CD1c-positive myeloid dendritic cell (primary cell): ENCODE measurements around the gene CPNE5.

Experiments used
- DNase-seq: peaks from one replicate; pipeline ENCODE4 v3.0.0-alpha.2; 2016; ENCODE audit errors: extremely low spot score

CPNE5 gene

DNA sequence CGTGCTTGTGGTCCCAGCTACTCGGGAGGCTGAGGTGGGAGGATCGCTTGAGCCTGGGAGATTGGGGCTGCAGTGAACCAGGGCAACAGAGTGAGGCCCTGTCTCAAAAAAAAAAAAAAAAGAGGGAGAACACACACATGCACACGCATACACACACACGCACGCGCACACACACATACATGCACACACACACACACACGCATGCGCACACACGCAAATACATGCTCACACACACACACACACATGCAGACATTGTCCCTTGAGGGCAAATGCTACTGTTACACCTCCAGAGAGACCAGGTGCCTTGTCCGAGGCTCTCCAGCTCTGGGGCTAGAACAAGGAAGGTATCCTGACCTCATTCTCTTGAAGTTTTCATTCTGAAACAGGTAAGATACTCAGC, 77.1 kb downstream of the CPNE5 start:
- no peak for DNase-seq

DNA sequence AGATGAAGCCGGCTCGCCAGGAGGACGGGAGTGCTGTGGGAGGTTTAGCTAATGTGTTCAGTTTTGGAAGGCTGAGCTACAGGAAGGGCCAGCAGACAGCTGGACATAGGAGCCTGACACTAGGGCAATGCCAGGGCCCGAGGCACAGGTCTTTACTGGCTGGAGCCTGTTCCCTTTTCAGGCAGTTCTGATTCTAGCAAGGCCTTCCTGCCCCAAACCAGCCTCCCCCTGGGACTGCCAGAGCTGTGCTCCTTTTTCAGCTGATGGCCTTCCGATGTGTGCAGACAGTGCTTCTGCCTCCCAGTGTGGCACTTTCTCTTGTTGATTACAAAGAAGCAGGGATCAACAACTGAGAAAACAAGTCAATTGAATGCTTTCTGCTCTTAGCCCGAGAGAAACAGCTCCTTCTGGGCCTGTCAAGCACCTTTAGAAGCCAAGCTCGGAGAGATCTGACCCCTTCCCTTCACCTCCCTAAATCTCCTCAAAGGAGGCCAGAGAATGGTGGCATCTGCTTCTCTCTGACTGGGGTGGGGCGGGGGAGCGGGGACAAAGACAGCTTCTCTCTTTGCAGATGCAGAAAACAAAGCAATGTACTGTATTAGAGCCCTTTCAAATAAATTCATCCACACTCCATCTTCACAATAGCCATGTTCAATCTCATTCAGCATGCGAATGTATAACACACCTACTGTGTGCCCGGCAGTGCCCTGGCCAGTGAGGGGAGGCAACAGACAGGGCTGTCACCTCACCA, 78.4 kb downstream of the CPNE5 start:
- no peak for DNase-seq

DNA sequence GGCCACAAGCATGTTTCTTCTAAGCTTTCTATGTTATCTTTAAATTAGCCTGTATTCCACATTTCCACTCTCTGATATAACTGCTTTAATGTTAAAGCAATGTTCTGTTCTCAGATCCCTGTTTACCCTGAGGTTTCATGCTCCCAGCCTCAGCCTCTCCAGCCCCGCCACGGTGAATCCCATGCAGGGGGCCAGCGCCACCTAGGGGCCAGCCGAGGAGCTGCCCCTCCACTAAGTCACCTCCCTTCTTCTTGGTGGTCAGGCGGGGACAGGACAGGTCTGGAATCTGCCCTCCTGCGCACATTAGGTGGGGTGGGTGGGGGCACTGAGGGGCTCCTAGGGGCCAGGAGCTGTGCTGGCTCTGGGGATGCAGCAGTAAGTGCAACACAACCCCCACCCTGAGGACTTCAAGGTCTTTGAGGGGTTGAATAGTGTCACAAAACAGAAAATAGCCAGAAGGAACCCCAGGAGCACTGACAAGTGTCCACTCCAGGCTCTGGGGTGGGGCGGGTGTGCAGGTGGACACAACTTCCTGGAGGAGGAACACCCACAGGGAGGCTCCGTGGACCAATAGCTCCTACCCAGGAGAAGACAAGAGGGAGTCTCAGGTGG, 80.0 kb downstream of the CPNE5 start:
- peak; percentile 86 for DNase-seq

DNA sequence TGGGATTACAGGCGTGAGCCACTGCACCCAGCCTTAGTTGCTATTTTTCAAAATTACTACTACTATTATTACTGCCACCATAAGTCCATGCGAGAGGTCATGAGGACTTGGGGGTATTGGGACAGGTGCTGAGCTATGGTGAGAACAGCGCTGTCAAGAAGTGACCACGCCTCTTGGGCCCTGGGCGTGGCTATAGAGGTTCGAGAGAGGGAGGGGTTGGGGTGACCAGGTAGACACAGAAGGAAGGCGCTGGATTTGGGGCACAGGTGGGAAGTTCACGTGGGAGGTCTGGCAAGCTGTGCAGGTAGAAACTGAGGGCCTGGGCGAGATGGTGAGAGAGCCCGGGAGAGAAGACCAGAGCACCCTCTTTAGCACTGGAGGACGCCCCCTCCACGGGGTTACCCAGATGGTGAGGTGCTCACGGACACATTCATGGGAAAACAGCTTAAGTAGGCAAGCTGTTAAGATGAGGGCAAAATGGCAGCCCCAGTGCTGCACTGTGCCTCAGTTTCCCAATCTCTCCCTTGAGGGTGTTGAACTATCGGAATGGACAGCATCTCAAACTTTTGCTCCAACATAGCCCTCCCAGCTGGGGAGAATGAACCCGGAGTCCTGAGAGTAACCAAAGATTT, 80.6 kb downstream of the CPNE5 start:
- DNase-seq = no peak

DNA sequence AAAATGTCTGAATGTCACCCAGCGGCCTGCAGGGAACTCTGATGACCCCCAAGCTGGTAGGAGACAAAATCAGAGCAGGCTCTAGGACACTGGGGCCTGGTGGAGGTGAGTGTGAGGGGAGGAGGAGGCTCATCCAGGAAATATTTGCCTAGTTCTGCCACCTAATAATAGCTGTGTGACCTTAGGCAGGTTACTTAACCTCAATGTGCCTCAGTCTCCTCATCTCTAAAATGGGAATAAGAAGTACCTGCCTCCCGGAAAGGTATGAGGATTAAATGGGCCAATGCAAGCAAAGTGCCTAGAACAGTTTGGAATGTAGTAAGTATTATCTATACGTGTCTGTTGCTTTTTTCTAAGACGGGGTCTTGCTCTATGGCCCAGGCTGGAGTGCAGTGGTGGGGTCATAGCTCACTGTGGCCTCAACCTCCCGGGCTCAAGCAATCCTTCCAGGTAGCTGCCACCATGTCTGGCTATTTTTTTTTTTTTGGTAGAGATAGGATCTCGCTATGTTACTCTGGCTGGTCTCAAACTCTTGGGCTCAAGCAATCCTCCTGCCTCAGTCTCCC, 81.2 kb downstream of the CPNE5 start:
- DNase-seq = no peak

DNA sequence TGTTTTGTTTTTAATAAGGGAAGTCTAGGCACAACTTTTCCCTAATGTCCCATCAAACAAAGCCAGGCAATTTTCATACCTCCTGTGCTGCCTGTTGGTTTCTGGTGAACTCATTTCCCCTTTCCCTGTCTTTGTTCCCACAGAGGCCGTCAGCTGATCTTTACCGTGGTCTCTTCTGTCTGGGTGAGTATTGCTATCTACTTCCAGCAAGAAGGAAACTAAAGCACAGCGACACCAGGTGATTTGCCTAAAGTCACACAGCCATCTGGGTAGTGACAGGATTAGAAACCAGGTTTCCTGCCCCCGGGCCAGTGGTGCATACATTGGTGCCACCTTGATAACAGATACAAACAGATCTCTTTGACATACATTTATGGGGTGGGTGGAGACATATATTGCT, 82.0 kb downstream of the CPNE5 start:
- DNase-seq = peak; percentile 54

DNA sequence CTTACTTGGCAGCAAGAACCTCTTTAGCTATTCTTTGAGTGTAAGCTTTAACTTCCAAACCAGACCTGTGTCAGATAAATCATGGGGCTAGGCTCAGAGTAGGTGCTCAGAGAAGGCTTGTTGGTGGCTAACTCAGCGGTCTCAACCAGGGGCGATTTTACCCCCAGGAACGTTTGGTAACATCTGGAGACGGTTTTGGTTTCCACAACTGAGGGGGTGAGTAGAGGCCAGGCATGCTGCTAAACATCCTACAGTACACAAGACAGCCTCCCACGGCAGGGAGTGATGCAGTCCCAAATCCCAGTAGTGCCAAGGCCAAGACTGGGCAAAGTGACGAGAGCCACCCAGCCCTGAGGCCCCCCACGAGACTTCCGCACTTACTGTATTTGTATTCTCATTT, 82.5 kb downstream of the CPNE5 start:
- DNase-seq = no peak

DNA sequence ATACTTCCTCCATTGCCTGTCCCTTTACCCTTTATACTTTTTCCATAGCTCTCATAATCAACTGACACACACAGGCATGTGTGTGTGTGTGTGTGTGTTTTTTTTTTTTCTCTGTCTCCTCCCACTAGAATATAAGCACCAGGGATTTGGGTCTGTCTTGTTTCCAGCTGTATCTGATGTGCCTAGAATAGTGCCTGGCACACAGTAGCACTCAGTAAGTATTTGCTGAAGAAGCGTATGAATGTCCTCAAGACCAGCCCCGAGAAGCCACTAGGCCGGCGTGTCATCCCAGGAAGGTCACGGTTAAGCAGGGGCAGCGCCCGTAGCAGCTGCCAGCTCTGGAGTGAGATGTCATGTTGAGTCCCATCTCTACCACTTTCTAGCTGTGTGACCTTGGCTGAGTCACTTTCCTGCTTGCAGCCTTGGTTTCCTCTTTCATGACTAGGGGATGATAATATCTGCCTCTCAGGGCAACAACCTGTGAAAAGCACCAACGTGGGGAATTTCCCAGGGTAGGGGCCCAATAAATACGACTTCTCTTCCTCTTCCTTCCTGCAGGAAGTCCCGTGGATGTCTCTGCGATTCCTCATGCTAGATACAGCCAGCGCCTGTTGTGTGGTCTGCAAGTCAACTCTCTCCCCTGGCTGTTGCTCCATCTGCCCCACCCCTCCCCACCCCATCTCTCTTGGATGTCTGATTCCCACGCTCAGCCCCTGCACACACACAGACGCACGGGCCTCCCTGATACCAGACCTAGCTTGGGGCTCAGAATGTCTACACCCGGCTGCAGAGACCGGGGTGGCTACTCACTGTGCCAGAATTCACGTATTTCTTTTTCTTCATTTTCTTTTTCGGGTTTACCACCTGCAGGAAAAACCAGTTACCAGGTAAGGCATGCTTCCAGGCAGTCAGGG, 83.6 kb downstream of the CPNE5 start:
- peak; percentile 89 for DNase-seq

DNA sequence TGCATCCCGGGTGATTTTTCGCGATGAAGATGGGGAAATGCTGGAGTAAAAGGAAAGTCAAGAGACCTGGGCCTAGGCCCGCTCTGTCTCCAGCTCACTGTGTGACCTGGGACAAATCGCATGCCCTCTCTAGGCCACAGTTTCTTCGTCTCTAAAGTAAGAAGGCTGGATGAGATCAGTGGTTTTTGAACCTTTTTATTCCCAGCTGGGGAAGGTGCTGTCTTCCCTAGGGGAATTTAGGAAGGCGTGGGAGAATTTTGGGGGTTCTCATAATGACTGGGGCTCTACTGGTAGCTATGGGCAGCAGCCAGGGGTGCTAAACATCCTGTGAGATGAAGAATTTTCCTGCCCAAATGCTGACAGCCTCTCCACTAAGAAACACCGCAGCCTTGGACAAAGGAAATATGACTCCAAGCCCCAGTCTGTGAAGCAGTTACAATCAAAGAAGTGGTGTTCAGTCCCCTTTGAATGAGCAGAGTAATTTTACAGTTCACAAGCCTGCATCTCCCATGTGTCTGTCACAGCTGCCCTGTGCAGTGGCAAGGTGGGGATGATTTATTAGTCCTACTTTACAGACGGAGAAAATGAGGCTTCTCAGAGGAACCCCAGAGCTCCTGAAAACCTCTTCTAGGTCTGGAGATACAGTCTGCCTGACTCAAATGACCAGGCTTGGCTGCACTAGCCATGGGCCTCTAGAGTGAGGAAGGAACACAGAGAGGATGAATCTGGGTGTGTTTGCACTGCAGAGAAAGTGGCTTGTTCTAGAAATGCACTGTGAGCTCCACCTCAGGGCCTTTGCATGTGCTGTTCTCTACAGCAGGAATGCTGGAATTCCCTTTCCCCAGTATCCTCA, 84.4 kb downstream of the CPNE5 start:
- DNase-seq = no peak

DNA sequence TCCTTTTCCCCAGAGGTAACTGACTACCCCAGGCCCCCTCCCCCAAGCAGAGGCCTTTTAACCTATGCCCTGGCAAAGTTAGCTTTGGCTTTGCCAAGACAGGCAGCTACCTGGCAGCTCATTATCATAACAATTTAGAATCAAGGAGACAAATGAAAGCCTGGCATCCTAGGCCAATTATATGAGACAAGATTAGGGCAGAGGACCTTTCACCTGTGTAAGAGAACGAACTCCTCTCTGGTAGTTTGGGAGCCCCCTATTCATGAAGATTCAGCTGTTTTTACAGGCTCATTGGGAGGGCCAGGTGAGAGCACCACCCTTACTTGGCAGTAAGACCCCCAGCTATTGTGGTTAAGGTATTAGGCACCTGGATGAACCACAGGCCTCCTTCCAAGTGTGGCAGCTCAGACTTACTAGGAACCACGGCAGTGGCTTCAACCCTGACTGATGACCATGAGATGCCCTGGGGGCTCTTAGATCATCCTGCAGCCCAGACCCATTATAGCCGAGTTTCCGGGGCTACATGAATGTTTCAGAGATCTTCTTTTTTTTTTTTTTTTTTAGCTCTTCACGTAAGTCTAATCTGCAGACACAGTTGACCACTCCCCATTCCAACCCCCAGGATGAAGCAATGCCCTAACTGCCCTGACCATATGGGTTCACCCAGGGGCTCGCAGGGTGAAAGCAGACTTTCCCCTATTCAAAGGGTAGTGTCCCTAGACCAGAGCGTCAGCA, 85.4 kb downstream of the CPNE5 start:
- no peak for DNase-seq

DNA sequence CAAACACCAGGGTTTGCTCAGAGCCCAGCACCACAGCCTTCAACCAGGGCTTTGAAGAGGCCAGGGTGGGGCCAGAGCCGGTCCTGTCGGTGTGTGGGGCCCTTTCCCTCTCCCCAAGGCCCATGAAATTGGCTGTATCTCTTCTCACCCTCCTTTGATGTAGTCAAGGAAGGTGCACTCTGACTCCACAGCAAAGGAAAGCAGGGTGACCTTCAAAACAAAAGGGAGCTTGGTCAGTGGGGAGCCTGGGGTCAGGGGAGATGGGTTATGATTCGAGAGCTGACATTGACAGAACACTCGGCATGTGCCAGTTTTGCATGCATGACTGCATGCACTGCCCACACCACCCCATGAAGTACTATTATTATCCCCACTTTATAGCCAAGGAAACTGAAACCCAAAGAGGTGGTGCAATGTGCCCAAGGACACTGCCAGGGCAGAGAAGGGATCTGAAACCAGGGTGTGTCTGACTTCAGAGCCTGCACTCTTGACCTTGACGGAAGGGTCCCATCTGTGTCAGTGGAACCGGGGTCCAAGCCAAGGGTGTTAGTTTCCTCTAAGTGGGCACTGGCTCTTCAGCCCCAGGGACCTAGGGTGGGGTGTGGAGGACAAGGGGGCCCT, 86.2 kb downstream of the CPNE5 start:
- DNase-seq = peak; percentile 92

DNA sequence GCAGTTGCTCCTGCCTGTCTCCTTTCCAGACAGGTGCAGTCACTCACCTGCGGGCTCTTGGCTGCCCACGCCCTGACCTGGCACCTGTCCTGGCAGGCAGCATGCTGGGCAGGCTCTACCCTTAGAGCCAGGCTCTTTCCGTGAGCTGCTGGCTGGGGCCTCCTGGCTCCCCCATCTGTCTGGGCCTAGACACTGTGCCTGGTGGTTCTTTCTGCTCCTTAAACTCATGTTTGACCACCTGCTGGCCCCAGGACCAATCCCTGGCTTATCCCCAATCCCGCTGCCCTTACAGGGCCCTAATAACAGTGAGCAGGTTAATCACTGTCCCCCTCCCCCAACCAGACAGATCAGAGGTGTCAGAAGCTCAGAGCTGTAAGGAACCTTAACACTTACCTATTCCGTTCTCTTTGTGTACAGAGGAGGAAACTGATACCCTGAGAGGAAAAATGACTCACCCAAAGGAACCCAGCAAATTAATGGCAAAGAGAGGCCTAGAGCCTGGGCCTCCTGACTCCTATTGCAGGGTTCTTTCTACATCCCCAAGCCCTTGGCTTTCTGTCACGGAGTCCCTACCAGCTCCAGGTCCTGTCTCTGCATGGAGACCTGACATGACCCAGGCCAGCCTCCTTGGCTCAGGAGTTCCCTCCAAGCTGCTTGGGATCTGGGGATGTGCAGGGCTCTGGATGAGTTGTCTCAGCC, 86.9 kb downstream of the CPNE5 start:
- peak; percentile 30 for DNase-seq

DNA sequence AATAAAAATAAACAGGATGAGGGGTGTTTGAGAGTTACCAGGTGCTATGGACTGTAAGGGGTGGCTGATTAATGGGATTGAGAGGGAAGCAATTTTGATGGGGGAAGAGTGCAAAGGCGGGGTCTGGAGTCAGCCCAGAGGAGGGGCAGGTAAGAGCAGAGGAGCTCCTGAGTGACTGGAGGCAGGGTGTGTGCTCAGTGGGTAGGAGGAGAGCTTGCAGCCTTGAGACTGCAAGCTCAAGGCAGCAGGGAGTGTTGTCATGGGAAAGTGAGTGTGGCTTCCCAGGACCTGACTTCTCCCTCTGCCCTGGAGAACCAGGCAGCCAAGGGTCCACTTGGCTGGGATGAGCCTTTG, 87.4 kb downstream of the CPNE5 start:
- no peak for DNase-seq

DNA sequence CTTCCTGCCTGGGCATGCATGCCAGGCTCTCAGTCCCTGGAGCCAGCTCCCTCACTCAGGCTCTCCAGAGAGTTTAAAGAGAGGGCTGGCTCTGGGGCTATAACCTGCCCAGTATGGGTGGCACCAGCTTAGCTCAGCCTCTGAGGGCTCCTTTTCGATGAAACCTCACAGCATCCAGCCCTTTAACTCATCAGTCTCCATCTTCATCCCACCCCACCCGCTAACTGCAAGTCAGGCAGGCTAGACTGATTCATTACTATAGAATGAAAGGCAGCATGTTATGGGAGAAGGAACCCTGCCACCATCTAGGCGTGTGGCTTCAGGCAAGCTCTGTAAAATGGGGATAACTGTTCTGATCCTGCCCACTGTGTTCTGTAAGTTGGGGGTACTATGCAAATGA, 88.2 kb downstream of the CPNE5 start:
- no peak for DNase-seq

DNA sequence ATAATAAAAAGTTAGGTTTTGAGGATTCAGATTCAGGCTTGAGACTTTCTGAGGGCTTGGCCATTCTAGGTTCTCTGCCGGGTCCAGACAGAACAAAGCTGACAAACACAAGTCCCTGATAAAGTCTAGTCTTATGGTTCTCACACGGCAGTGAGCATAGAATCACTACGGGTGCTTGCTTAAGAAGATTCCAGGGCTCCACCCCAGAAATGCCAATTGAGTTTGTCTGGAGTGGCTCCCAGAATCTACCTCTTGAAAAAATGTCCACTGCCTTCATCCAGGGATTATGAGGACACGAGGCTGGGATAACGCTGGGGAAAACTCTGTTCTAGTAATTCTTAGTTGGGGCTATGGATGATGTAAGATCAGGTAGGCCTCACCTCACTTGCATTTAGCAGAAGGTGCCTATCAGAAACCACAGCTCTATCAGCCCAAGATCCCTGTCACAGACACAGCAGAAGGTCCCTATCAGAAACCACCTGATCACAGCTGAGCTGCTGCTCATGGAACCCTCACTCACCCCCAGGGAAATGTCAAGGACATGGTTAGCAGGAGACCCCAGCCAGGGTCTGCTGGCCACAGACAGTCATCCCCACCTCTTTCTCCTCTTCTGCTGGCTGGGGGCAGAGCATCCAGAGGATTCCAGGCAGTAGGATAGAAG, 89.3 kb downstream of the CPNE5 start:
- no peak for DNase-seq

DNA sequence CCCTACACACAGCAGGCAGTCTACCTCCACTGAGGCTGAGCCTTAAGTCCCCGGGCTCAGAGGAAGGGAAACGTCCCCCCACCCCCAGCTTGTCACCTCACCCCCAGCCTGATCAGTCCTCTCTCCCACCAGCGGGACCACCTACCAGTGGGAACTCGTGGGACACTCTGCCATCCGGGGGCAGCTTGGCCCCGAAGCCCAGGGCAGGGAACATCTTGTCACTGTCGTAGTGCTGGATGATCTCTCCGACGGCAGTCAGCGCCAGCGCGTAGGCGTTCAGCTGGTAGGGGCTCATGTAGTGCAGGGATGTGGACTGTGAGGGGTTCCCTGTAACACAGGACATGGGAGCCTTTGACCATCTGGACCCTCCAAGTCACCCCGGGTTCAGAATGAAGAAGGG, 93.0 kb downstream of the CPNE5 start:
- DNase-seq = no peak

DNA sequence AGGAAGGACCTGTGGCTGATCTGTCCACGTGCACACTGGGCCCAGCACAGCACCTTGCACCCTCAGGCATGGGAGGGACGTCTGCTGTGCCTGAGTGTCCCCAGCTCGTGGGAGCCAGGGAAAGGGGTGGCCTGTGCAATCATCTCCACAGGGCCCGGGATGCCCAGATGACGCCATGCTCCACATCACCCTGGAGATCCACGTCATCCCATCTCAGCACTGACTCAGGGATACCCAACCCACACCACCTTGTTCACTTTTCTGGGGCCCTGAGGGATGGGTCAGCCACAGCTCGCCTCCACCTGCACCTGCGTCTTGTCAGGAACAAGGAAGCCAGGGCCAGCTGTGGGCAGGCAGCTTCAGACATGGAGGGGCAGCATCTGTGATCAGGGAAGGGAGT, 93.4 kb downstream of the CPNE5 start:
- DNase-seq = no peak

DNA sequence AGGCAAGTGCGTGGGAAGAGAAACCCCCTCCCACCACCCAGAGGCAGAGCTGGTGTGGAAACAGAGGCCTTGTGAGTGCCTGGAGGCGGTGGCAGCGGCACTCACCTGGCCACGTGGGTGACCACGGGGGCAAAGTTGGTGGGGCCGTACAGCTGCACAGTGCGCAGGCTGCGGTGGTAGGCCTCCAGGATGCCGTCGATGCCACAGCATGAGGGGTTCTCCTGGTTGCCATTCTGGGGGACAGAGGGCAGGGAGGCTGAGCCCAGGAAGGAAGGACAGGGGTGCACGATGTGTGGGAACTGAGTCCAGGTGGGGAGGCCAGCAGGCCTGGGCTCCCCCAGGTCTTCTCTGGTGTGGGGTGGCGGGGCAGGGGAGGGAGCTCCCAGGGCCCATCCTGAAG, 94.0 kb downstream of the CPNE5 start:
- no peak for DNase-seq

DNA sequence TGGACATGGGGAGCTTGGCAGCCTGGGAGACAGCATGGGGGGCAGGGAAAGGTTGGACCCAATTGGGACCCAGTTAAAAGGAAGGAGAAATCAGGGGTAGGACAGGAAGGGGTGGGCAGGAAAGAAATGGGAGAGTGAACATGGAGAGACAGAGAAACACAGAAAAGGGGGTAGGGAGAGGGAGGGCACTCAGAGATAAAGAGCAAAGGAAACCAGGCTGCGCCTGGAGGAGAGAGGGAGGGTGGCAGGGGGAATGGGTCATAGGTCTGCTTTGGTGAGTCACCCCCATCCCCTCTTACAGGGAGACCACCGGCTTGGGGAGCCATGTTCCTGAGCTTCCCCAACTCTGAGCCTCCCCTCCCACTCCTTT, 95.0 kb downstream of the CPNE5 start:
- no peak for DNase-seq
